Activated gamma-delta T cell (primary cell): ENCODE data around the gene ANK3.

Experiments used
- DNase-seq: peaks from one replicate; lab custom pipeline; 2025; lab: John Stamatoyannopoulos, UW

ANK3 gene

GRCh38 chr10:60413306-60414012, 23.8 kb upstream of the ANK3 start:
- no peak for DNase-seq

GRCh38 chr10:60410970-60411369, 21.3 kb upstream of the ANK3 start:
- DNase-seq, result no peak

DNA sequence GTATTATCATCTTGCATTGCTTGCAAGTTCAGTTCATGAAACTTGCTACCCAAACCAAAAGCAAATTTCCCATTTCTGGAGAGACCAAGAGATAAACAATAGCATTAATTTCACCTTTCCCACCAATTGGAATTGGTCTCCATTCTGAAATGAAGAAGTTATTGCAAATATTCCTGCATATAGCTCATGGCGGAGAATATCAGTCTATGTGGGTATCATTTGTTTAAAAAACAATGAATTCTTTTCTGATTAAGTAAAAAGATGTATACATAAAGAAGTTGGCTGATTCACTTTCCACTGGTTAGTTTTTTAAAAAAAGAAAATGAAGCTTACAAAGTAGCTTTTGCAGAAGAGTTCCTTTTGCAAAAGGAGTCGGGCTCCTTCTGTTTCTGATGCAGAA, 19.5 kb upstream of the ANK3 start:
- no peak for DNase-seq

DNA sequence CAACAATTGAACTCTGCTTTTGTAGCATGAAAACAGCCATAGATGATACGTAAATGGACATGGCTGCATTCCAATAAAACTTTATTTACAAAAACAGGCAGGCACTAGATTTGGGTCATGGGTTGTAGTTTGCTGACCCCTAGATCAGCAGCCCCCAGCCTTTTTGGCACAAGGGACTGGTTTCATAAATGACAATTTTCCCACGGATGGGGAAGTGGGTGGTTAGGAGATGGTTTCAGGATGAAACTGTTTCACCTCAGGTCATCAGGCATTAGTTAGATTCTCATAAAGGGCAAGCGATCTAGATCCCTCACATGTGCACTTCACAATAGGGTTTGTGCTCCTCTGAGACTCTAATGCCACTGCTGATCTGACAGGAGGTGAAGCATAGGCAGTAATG, 16.5 kb upstream of the ANK3 start:
- no peak for DNase-seq

- no peak for DNase-seq
Measured at GRCh38 chr10:60405172-60405571, 15.5 kb upstream of the ANK3 start.

- no peak for DNase-seq
Measured at GRCh38 chr10:60403168-60403873, 13.6 kb upstream of the ANK3 start.

- DNase-seq, result no peak
Measured at GRCh38 chr10:60400366-60400765, 10.7 kb upstream of the ANK3 start.

DNA sequence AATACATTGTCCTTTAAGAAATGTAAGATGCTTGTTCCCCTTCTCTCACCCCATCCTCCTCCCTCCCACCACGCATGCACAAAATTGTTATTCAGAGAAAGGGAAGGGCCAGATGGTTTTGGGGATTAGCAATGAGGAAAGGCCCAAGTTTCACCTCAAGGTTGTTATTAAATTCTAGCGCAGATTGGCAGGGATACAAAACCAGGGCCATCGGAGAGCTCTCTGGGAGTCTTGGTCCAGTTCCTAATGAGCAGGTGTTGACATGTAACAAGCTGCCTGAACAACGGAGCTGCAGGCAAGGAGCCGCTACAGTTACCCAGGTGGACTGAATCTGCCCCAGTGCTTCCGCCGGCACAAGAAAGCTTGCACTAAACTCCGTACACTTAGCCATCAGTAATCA, 9.7 kb upstream of the ANK3 start:
- no peak for DNase-seq

DNA sequence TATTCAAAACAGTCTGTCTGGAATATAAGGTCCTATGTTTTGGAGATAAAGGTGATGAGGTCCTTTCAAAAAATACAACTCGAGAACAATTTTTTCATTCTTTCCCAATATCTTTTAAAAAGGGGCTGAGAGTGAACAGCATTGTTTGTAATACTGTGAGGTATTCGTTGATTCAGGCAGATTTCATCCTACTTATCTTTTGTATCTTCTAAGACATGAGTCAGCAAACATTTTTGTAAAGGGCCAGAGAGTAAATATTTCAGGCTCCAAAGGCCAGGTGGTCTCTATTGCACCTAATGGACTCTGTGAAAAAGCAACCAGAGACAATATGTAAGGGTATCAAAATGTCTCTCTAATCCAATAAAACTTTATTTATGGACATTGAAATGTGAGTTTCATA, 8.1 kb upstream of the ANK3 start:
- no peak for DNase-seq

DNA sequence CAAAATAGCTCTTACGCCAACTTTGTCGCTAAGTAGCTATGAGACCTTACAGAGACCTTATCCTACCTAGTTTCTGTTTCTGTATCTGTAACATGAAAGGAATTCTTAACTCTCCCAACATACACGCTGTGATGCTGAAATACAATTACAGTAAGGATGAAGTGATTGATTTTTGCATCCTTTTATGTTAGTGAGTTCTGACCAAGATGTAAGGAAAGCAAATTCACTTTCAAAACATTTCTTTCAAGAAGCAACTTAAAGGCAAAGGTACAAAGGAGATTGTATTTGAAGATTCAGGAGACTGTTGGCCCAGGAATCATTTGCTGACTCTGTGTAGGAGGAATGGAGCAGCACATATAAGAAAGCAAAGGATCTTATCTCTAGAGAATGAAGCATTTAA, 7.1 kb upstream of the ANK3 start:
- no peak for DNase-seq

DNA sequence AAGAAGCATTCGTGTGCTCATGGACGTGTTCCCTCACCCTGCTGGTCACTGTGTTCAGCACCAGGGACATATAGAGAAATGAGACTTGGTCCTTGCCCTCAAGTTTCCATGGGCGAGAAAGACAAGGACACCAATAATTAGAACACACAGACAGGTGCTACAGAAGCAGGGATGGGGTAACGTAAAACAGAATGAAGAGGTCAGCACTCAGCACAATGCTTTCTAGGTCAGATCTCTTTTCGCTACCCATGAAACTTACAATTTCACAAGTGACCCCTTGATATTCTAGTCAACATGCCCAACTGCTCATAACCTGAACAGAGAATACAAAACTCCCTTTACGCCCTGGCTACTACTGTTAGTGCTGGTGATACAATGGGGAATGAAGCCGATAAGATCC, 6.0 kb upstream of the ANK3 start:
- no peak for DNase-seq

DNA sequence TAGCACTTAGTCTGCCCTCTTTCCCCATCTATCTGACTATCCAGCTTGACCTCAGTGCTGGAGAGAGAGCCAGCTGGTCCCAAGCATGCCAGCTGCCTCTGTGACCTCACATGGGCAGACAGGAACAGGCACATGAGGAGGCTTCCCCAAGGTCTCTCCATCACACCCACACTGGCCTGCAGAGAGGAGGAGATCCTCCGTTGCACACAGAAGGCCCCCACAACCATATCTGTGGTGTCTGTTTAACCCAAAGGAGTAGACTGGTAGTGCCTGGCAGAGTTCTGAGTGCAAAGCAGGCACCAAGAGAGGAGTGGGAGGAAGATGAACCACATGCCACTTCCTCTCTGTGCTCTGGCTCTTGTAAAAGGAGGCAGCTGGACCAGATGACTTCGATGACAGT, 4.8 kb upstream of the ANK3 start:
- no peak for DNase-seq

GRCh38 chr10:60390224-60390626, 550 bp upstream of the ANK3 start:
- no peak for DNase-seq

GRCh38 chr10:60388709-60389301, 870 bp downstream of the ANK3 start:
- DNase-seq, result no peak

GRCh38 chr10:60388116-60388625, 1.5 kb downstream of the ANK3 start:
- no peak for DNase-seq

DNA sequence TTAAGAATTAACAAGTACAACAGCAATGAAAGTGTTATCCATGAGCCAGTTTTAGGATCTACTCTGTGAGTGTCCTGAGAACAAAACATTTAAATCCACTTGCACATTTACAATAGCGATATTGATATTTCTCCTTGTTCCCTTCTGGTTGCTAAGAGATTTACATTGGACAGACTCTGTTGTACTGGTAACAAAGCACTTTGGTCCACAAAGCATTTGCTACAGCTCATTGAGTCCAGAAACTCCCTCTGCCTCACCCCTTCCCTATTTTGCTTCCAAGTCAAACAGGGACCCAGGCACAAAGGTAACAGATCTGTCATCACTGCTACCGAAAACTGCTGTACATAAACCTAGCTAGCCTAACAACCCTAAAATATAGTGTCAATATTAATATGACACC, 2.1 kb downstream of the ANK3 start:
- DNase-seq, result no peak

GRCh38 chr10:60385399-60385738, 4.3 kb downstream of the ANK3 start:
- no peak for DNase-seq

GRCh38 chr10:60384708-60385398, 4.8 kb downstream of the ANK3 start:
- DNase-seq, result no peak

- no peak for DNase-seq
Measured at GRCh38 chr10:60384011-60384410, 5.7 kb downstream of the ANK3 start.

DNA sequence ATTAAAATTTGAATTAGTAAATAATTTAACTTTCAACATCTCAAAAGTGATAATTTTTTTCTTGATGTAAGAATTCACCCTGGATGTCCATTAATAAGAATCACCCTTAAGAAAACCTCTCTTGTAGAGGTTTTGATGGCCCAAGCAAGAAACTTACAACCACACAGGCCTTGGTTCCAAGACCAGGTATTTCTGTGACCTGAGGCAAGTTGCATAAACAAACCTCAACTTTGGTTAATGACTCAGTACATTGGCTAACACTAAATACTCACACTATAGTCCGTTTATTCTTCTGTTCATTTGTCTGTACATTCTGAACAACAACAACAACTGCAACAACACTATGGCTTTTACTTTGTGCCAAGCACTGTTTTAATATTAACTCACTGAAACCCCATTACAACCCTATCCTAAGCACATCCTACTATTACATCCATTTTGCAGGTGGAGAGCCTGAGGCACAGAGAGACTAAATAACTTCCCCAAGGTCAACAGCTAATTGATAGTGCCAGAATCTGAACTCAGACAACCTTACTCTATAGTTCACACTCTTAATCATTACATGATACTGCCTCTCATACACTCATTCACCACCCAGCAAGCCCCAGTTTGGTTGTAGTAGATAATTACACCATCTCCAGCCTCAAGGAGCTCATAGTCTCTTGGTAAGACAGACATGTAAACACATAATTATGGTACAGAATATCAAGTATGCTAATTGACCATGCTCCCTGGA, 6.6 kb downstream of the ANK3 start:
- no peak for DNase-seq

DNA sequence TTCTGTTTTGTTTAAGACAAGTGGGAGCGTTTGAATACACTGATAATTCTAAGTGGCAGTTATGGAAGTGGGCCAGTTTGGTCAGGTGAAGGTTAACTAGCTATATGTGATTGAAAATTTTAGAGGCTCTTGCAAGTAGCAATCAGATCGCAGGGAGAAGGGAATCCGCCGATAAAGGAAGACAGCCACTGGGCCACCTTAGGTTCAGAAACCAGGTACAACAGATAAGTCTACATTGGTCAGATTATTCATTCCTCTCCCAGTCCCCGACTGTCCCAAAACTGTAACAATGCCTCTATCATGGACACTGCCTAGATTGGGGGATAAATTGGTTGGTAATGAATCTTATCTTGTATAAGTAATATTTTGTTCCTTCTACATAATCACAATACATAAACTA, 8.9 kb downstream of the ANK3 start:
- no peak for DNase-seq

DNA sequence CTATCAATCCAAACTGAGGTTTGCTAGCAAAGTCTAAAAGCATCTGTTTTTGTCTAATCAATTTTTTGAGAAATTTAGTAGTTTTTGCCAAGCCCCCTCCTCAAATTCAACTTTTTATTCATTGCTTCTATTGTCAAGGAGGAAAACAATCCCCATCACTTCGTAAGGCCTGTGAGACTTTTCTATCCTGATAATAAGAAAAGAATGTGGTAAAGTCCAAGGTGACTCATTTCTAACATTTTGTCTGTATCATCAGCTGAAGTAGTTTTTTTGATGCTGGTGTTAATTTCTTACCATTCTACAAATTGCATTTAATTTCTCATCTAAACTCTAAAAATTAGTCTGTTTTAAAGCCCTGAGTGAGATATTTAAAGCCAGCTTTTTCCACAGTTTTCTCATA, 11.7 kb downstream of the ANK3 start:
- no peak for DNase-seq
